Activated naive CD4-positive, alpha-beta T cell (primary cell): ENCODE data around the gene EIF1AD.
"Not testable (repeated sequence)": the region's sequence is repeated elsewhere in the genome, so short reads cannot be mapped to it uniquely, and the experiment has no call there.

ENCODE experiments used
- DNase-seq, 4 experiments: peaks; one replicate each; lab custom pipeline; 2025; lab: John Stamatoyannopoulos, UW

EIF1AD gene

GRCh38 chr11:66022401-66023185 lies 20.6 kb upstream of the EIF1AD start:
- peak; percentile 65 to 79 (median 67) for DNase-seq

DNA sequence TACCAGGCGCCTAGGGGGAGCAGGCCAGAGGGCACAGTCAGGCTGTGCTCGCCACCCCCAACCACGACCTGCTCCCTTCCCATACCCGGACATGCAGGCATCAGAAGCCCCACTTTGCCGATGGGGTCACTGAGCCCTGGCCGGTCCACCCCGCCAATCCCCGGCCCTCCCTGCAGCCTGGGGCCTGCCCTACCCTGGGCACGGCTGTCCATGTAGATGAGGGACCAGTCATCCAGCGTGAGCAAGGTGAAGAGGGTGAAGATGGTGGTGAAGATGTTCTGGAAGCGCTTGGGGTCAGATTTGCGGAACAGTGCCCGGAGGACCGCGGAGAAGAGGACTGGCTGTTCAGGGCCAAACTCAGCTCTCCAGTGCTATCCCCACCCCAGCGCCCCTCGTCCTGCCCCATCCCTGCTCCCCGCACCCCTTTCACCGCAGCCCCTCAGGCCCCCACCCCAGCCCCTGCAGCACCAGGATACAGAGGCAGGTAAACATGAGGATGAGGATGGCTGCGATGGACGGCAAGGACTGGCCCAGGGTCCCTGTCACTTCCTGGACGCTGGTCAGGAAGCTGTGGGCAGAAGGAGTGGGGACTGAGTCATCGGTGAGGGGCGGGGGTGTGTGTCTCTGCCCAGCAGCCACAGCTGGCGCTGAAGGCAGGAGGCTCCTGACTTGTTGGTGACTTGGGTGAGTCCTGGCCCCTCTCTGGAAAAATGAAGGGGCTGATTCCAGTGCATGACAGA lies 18.8 kb upstream of the EIF1AD start:
- DNase-seq = no peak

- DNase-seq = no peak
Measured at GRCh38 chr11:66020212-66020611, 18.3 kb upstream of the EIF1AD start.

- DNase-seq = no peak
Measured at GRCh38 chr11:66017321-66017720, 15.4 kb upstream of the EIF1AD start.

DNA sequence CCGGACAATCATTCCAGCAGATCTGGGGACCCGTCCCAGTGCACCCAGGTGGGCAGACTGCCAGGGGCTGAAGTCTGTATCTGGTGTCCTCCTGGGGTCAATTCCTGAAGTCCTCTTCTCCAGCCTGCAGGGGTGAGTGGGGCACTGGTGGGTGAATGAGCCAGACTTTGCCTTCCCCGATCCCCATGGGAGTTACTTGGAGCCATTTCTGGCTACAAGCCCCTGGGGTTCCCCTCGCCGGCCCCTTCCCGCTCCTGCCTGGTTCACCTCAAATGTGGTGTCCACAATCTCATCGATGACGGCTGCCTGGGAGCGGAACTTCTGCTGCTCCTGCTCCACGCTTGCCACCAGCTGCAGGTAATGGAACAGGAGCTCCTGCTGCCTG lies 14.8 kb upstream of the EIF1AD start:
- no peak for DNase-seq

GRCh38 chr11:66015936-66016792 lies 14.2 kb upstream of the EIF1AD start:
- DNase-seq = no peak

DNA sequence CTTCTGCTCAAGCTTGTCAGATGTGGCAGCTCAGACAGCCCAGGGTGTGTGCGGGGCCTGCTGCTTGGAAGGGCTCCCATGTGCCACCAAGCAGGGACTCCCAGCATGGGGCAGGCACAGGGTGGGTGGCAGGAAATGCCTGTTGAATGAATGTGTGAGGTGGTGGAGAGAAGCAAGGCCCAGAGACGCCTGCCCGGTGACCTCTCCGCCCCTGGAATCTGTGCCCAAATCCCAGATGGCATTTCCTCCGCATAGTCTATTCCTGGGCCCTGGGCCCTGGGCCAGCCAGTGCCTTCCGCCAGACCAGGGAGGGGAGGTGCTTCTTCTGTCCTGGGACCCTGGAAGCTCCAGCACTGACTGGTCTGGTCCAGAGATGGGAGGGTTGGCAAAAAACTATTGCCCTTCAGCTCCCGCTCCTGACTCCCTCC lies 13.5 kb upstream of the EIF1AD start:
- DNase-seq = no peak

DNA sequence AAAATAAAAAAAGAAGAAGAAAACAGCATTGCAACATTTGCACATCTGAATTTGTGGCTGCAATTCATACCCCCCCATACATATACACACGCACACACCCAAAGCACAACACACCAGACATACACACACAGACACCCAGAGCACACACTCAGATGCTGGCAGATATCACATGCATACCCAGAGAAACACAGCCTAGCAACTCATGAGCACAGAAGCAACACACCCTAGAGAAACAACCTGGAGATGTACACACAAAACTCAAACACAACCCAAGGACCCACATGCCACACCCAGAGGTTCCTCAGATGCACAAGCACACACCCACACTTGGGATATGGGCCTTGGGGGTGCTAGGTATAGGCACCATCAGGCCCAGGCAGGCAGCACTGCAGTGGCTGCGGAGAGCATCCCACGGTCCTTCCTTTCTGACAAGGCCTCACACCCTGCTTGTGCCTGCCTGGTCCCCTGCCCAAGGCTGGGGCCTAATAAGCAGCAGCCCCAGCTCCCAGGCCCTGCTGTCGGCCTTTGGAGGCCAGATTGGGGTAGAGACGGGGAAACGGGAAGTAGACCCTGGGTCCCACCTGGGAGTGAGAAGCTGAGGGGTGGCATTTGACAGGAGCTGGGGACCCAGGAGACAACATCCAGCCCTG lies 13.0 kb upstream of the EIF1AD start:
- no peak for DNase-seq

DNA sequence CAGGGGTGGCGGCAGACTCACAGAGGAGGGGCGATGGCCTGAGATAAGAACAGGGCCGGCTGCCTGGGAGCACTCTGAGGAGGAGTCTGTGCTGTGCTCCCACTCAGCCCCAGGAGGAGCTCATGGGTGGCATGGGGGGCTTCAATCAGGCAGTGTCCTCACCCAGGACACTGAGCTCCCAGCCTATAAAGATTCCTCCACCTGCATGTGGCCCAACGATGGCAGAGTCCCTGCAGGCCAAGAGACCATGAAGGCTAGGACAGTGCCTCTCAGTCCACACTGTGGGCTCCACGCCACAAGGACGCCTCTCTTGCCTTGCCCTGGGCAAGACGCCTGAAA lies 11.8 kb upstream of the EIF1AD start:
- no peak for DNase-seq

DNA sequence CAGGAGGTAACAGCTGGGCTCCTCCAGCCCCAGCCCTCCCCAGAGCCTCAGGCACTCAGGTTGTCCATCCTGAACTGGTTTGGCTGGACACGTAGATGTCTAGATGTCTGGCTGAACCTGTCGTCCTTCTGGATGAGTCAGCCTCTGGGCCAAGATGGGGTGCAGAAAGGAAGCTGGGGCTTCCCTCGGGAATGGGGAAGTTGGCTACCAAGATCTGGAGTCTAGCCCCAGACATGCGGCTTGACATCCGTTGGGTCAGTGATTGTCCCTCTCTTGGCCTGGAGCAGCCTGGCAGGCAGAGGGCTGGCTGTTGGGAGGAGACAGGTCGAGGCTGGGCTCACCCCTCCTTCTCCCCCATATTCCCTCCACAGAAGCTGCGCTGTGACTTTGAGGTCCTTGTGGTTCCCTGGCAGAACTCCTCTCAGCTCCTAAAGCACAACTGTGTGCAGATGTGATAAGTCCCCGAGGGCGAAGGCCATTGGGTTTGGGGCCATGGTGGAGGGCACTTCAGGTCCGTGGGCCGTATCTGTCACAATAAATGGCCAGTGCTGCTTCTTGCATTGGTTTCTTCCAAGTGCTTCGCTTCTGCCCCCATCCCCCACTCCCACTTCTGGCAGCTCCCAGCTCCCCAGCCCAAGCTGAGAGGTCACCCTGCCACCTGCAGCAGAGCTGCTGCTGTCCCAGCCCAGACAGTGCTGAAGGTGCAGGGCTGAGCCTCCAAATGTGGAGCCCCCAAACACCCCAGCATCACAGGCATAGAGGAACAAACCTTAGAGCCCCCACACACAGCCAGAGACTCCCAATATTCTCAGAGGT lies 11.2 kb upstream of the EIF1AD start:
- DNase-seq = no peak

DNA sequence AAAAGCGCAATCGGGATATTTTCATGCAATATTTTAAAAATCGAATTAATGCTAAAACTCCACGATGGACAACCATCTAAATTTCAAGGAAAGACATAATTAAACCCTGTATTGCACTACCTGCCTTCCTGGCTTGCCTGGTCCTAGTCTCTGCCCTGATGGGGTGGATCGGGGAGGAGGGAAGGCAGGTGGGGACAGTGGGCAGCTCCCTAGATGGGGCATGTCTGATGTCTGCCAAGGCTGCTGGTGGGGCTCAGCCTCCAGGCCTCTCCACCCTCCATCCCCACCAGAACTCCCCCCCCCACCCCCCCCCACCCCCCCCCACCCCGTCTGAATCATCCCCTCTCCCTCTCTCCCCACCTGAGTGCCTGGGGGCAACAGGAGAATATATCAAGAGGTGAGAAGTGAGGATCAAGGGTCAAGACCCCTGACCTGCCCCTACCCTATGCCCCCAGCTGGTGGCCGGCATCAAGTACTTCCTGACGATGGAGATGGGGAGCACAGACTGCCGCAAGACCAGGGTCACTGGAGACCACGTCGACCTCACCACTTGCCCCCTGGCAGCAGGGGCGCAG lies 10.5 kb upstream of the EIF1AD start:
- no peak for DNase-seq

- no peak for DNase-seq
Measured at GRCh38 chr11:66011785-66012303, 9.9 kb upstream of the EIF1AD start, which contains the start of gene CST6. Gene CST6, plus strand, starts transcription at chr11:66012008. Its CDS starts 37 bp downstream, at chr11:66012045.

- DNase-seq = no peak
Measured at GRCh38 chr11:66011239-66011784, 9.4 kb upstream of the EIF1AD start.

- DNase-seq = not testable (repeated sequence)
Measured at GRCh38 chr11:66010036-66010435, 8.1 kb upstream of the EIF1AD start.

- no peak for DNase-seq
Measured at GRCh38 chr11:66008468-66009101, 6.6 kb upstream of the EIF1AD start.

DNA sequence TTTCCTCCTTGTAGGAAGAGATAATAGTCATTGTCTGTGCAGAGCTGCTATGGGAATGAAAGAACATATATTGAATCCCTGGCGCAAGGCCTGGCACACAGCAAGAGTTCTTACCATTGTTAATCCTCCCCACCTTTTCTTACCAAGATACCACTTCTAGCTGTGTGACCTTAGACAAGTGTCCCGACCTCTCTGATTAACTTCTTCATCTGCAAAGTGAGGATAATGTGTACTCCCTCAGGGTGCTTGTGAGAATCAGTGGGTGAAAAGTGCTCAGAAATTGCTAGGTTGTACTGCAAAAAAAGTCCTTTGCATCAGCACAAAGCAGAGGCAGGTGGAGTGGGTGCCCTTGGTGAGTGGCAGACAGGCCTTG lies 6.1 kb upstream of the EIF1AD start:
- no peak for DNase-seq

DNA sequence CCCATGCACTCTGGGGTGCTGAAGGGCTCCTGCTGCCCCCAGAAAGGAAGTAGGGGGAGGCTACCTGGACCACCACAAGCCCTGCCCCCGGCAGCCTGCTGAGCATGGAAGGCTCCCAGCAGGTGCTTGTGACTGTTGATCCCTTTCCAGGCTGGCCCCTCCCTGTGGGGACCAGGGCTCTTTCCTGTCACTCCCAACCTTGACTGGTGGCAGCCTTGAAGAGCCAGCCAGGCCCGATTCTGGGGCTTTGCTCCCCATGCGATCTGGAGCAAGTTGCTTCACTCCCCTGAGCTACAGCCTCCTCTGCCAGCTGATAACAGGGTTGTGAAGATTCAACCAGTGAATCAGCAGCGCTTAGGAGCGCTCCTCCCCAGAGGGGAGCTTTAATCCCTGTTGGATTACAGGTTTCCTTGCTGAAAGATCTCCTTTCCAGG lies 5.3 kb upstream of the EIF1AD start:
- no peak for DNase-seq

DNA sequence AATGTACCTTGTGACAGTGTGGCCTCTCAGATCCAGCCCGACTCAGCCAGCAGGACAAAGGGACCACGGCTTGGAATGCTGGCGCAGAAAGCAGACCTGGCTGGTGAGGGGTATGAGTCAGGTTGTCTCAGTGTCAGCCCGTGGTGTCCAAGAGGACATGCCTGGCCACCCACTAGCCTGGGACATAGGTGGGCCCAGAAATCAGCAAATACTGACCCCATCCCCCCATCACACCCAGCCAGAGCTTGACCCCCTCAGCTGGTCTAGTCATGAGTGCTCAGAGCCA lies 4.9 kb upstream of the EIF1AD start:
- DNase-seq = no peak

- DNase-seq = no peak
Measured at GRCh38 chr11:66006134-66006890, 4.4 kb upstream of the EIF1AD start.
